OCI-M2 (cell line): ENCODE results near the gene SIVA1.

Source experiments
- DNase-seq: peaks from one replicate; lab custom pipeline; 2025; ENCODE audit not compliant: unreplicated experiment; lab: John Stamatoyannopoulos, UW

SIVA1 gene

GRCh38 chr14:104806625-104807465 lies 53.9 kb downstream of the SIVA1 start:
- DNase-seq: no peak

- no peak for DNase-seq
These were observed 55.5 kb downstream of the SIVA1 start for GRCh38 chr14:104808456-104808855.
